ENCODE measurements around the gene APRT. TPM values are rescaled to one million over a fixed set of nuclear protein-coding genes. Genes with fewer than 3 reads are reported as not detected.

The APRT gene
- total and polyA plus RNA-seq, 9 of the 15 experiments (the other 6 are each of a cell fraction or from before 2014, with no cell fraction given): 41.7 to 409 (median 146) TPM

GRCh38 chr16:88848557-88848956 is 36.8 kb upstream of the APRT start (continued):
- TF ChIP-seq ZBTB40 (IDR thresholded peaks at IDR 0.05) (no peak), ZBTB40 (CRISPR knock-in tag; IDR thresholded peaks at IDR 0.05) (no peak), RFX5 (IDR thresholded peaks at IDR 0.05; ENCODE audit: low read depth, low read length) (no peak), TEAD2 (tag; IDR thresholded peaks at IDR 0.05) (no peak), HDAC3 (IDR thresholded peaks at IDR 0.05; ENCODE audit: borderline replicate concordance, partially characterized antibody) (no peak), SRSF1 (IDR thresholded peaks at IDR 0.05; ENCODE audit: low read depth, low read length) (no peak)
- TF ChIP-seq, protein P1, sequence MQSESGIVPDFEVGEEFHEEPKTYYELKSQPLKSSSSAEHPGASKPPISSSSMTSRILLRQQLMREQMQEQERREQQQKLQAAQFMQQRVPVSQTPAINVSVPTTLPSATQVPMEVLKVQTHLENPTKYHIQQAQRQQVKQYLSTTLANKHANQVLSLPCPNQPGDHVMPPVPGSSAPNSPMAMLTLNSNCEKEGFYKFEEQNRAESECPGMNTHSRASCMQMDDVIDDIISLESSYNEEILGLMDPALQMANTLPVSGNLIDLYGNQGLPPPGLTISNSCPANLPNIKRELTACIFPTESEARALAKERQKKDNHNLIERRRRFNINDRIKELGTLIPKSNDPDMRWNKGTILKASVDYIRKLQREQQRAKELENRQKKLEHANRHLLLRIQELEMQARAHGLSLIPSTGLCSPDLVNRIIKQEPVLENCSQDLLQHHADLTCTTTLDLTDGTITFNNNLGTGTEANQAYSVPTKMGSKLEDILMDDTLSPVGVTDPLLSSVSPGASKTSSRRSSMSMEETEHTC (IDR thresholded peaks at IDR 0.05): no peak
